ENCODE results near the gene EHD4. TPM values are rescaled to one million over a fixed set of nuclear protein-coding genes. Genes with fewer than 3 reads are reported as not detected.

Gene EHD4
- 27.3 TPM for total RNA-seq

DNA sequence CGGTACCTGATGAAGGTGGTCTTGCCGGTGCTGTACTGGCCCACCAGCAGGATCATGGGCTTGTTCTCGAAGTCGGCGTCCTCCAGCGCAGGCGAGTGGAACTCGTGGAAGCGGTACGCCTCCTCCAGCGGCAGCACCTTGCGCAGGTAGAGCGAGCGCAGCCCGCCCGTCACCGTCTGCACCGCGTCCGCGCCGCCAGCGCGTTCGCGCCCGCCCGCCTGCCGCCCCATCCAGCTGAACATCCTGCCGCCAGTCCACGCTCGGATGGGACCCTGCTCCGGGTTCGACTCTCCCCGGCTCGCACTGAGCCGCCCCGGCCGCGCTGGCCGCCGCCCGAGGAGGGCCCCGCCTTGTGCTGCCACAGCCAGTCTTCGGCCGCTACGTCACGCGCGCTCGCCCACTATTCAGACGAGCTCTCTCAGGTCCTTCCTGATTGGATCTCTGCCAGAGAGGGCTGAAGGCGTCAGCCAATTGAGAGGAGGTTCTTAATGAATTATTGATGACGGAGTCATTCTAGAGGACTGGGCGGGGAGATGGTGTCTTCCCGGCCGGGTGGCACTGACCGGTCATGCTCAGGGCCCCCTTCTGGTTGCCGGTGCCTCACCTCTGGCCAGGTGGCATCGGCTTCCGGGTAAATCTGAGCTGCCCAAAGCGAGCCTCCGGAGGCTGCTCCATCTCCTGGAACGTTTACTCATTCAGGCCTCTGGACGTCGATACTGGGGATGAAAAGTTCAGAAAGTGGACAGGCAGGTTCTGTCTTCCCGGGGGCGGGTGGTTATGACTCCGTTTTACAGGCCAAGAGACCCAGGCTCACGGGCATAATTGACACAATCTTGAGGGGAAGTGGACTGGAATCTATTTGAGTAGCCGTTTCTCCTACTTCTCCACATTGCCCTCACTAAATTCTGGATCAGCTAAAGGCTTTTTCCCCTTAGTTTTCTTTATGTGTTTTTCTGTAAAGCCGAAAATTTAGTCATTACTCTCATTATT is at the start of gene EHD4:
EHD4 (minus strand) TSS at position 305 of the 990 bp plus-strand sequence; CDS start at position 242, 63 bp downstream.
- ATAC-seq (peak; percentile 97), DNase-seq (ENCODE audit: low spot score) (peak; percentile 97)
- intact Hi-C loops (cut with DNase I) = no loop called here

DNA sequence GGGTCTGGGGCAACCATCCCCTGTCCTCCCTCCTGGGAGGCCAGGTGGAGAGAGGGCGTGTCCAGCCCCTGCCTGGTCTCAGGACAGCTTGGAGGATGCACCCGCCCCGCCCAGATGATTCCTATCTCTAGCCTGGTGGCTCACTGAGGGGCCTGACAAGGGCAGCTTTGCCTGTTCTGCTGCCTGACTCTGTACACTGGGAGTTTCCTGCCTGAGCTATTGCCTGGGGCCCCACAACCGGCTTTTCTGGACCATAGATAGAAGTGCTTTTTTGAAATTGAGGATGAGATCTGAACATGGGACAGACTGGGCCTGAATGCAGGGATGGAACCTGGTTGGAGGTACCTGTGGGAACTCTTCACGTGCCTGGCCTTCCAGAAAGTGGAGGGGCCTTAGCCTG is 49.2 kb upstream of the EHD4 start:
- intact Hi-C loops (cut with DNase I) = no loop called here
- ATAC-seq (no peak), DNase-seq (ENCODE audit: low spot score) (no peak)

DNA sequence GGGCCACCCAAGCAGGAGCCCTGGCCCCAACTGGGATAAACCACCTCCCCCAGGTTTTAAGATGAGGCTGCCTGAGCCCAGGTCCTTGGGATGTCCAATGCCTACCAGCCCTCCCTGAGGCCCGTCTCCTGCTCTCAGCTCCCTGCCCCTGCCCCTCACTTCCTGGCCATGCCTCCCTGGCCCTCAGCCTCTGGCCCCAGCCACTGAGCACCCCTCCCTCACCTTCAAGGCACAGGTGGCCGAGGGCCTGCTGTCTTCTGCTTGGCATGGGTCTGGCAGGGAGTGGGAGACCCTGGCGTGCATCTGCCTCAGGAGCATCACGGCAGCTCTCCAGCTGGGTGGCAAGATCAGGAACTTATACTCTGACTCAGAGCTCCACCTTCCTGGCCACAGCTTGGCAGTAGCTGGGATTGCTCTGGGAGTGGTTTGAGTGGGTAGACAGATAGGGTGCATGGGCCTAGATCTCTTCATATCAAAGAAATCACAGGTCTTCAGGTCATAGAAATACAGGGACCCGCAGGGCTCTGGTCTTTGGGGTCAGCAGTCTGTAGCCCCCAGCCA is 48.4 kb upstream of the EHD4 start, which contains the start of gene PLA2G4E:
PLA2G4E (minus strand) TSS at position 330 of the 561 bp plus-strand sequence; CDS start at position 318, 12 bp downstream.
- no peak for ATAC-seq

DNA sequence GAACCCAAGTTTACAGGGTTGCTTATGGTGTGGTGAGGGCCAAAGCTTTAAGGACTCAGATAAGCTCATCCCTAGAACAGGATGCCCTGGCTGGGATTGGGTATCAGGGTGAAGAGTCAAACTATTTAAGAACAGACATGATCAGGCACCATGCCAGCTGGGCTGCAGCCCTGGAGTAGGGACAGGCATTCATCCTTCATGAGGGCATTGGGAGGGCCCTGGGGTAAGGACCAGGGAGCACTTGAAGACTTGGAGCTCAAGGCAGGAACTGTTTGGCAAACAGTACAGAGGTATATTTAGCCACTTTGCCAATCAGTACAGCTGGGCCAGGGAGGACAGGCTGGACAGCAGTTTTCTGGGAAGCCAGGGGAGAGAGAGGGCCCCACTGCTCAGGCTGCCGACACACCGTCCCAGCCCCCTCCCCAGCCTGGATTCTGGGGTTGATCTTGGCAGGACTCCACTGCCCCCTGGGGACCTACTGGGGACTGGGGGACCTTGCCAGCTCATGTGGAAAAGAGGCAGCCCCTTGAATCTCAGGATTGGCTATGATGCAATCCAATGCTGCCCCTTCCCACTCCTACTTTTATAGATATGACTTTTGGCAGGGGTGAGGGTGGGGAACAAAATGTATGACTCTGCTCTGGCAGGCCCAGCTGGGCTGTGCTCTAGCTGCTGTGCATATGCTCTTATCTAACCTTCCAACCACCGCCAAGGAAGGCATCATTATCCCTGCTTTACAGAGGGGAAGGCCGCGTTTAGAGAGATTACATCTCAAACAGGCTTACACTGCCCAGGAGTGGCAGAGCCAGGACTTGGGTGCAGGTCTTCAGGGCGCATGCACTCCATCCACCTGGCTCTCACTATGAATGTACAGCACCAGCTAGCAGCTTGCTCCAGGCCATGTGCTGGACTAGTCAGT is 46.2 kb upstream of the EHD4 start:
- ATAC-seq = peak; percentile 45
- intact Hi-C loops (cut with DNase I) = loop anchor here (5.0 kb wide), 1 partner anchor 434 kb away; no protein-coding TSS in a partner anchor
- DNase-seq (ENCODE audit: low spot score) = no peak

More for the DNA sequence above, 48.4 kb upstream of the EHD4 start, which contains the start of gene PLA2G4E:
- DNase-seq (ENCODE audit: low spot score) = no peak
- intact Hi-C loops (cut with DNase I) = no loop called here

DNA sequence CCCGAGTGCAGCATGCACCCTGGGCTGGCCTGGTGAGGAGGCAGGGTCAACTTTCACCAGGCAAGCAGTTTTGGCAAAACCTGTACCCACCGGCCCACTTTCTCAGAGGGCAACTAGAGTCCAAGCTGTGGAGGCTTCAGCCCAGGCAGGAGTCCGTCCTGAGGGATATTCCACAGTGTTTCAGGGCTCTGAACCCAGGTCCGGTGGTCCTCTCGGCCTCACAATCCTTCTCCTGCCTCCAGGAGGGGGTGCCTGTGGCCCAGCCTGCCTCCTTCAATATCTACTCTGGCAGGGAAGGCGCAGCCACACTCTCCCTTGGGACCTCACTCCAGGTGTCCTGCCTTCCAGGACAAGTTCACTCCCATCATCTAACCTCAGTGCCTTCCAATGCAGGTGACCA is 44.6 kb upstream of the EHD4 start:
- intact Hi-C loops (cut with DNase I) = loop anchor here (5.0 kb wide), 1 partner anchor 435 kb away; no protein-coding TSS in a partner anchor
- ATAC-seq (no peak), DNase-seq (ENCODE audit: low spot score) (no peak)

DNA sequence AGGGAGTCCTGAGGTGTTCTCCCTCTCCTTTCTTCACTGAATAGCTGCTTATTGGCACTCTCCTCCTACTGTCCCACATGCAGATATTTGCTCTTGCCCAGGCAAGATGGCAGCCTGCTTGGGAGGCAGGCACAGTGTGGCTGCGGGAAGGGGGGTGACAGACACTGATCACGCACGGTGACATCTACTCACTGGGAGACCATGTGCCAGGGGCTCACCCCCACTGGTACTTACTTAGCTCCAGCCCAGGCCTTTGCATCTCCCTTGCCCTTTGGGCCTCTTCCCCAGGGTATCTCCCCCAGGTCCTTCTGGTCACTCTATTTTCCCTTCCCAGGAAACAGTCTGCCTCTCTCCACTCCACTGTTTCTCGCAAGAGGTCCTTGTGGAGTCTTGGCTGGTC is 42.0 kb upstream of the EHD4 start:
- DNase-seq (ENCODE audit: low spot score) = no peak
- no peak for ATAC-seq
- intact Hi-C loops (cut with DNase I) = no loop called here

DNA sequence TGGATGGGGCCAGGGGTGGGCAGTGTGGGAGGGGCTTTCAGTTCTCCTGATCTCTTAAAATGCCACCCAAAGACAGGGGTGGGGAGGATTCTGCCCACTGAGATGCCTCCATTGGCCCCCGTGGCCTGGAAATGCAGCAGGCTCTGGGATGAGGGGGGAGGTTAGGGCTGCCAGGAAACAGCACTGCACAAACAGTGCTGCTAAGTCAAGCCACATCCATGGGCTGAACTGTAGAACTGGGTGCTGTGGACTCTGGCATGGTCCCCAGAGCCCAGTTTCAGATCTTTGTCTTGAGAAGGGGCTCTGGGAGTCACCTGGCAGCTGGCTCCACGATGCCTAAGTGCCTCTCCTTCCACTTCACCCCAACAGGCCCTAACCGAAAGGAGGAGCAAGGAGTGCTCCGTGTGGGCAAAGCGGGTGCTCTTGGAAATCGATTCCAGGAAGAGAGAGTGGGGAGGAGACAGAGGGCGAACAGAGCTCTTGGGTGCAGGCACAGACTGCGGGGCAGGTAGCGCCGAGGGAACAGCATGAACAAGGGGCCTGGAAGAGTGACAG is 40.6 kb upstream of the EHD4 start:
- DNase-seq (ENCODE audit: low spot score) (no peak), ATAC-seq (no peak)
- intact Hi-C loops (cut with DNase I) = no loop called here

DNA sequence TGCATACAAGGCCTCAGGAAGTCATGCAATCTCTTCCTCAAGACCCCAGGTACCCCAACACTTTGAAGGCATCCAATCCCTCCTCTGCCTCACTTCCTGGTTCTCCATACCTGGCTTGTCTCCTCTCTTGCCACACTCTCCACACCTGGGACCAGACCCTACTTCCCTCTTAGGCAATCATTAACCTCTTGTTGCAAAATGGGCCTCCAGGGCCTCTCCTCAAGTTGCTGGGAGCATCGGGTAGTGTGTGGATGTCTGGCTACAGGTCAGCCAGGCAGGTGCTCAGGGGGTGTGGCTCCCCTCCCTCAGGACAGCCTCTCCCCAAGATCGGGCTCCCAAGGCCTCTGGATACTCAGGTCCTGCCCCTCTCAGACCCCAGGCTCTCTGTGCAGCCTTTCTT is 39.9 kb upstream of the EHD4 start:
- ATAC-seq (no peak), DNase-seq (ENCODE audit: low spot score) (no peak)
- intact Hi-C loops (cut with DNase I) = no loop called here

DNA sequence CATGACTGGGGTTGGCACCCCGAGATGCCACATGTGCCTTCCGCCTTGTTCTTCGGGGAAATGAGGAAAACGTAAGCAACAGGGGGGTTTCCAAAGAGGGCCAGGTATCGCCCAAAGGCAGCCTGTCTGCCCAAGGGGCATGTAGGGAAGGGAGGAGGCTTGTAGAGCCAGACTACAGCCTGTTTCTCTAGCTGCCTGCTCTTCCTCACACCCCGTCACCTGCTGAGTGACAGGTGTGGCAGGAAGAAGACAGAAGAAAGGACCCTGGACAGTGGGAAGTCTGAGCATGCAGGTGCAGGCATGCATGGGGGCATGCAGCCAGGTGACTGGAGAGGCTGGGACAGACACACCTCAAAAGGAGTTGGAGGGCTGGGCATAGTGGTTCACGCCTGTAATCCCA is 38.7 kb upstream of the EHD4 start:
- DNase-seq (ENCODE audit: low spot score) (no peak), ATAC-seq (no peak)
- intact Hi-C loops (cut with DNase I) = no loop called here

DNA sequence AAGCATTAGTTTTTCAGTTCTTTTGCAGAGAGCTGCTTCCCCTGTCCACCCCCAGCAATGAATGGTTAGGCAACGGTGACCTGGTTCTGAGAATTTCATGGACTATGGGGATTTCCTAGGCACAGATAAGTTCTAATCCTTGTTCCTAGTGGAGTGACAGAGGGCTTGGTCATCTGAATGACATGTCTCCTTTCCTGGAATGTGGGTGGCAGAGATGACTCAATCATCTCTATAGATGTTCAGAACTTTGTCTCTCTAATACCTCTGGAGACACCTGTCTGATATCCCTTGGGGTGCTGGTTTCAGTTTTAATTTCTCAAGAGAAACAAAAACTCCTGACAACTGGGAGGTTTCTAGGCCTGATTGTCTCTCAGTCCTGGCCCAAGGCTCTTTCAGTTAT is 38.1 kb upstream of the EHD4 start:
- intact Hi-C loops (cut with DNase I) = no loop called here

DNA sequence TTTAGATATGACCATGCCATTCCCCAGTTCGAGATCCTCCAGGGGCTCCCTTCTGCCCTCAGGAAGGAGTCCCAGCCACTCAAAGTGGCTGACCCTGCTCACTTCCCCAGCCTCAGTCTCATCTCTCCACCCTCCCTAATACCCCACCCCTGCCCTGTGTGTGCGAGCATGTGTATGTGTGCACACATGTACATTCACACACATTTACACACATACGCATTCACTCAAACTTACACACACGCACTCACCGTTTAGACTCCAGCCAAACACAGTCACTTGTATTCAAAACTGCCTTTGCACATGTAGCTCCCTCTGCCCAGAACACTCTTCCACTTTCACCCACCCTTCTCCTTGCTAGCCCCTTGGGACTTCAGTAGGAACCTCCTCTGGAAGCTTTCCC is 37.1 kb upstream of the EHD4 start:
- DNase-seq (ENCODE audit: low spot score) = no peak
- intact Hi-C loops (cut with DNase I) = no loop called here
- ATAC-seq = no peak

More for the DNA sequence above, 38.1 kb upstream of the EHD4 start:
- ATAC-seq (no peak), DNase-seq (ENCODE audit: low spot score) (no peak)

DNA sequence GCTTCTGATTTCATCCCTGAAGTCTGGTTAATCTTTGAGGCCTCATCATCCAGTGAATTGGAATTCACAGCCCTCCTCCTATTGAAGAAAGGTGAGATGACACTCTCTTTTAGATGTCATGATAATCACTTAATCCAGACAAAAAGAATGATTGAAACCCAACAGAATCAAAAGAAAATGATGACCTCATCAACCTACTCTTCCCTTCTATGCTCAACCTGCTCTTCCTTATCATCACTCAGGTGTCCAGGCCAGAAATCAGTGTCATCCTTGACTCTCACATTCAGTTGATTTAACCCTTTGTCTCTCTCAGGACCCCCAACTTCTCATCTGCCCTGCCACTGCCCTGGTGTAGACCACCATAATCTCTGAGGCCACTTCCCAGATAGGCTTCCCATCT is 36.7 kb upstream of the EHD4 start:
- DNase-seq (ENCODE audit: low spot score) = no peak
- intact Hi-C loops (cut with DNase I) = no loop called here
- ATAC-seq = no peak

DNA sequence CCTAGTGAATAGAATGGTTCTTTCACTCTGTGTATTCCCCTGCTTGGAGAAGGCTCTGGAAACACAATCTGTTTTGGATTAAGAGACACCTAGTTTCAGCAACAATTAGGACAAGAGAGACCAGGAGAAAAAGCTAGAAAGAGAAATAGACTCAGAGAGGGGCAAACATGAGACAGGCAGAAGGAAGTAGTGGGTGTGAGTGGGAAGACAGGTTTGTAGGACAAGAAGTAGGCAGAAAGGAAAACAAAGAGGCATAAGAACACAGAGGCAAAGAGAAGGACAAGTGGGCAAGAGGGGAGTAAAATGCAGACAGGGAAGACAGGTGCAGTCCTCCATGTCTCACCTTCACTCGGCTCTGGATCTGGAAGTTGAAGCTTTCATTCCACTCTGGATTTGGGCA is 35.0 kb upstream of the EHD4 start:
- no peak for ATAC-seq
- no peak for DNase-seq (ENCODE audit: low spot score)
- intact Hi-C loops (cut with DNase I) = no loop called here

DNA sequence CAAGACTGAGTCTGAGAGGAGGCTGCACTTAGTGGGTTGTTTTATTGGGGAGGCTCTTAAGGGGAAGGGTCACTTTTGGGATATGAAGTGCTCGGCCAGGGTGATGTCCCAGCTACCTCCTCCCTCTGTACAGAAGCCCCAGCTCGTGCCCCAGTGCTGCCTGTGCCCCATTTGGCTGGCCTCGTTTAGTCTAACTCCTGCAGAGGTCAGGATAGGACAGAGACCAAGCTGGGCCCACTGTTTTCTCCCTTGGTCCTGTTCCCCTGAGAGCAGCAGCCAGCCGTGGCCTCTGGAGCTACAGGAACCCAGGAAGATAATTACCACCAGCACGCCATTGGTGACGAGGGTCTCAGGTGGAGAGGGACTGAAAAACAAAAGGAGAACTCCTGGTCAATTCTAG is 30.0 kb upstream of the EHD4 start:
- DNase-seq (ENCODE audit: low spot score) (no peak), ATAC-seq (no peak)
- intact Hi-C loops (cut with DNase I) = no loop called here

DNA sequence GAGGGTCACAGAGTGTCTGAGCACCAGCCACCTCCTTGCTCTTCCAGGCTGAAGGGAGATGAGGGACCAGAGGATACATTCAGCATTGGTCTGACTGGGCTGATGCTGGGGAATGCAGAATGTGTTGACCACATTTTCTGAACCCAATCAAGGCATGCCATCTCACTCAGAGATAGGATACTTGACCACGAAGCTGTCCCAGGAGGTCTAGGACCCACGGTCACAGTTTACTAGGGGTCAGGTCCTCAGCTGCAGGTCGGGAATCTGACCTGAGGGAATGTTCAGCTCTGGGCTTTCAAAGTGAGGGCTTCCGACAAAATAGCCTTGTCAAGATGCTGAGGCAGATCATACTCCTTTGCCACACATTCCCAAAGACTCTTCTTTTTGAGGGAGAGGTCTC is 28.9 kb upstream of the EHD4 start:
- ATAC-seq (no peak), DNase-seq (ENCODE audit: low spot score) (no peak)
- intact Hi-C loops (cut with DNase I) = no loop called here

DNA sequence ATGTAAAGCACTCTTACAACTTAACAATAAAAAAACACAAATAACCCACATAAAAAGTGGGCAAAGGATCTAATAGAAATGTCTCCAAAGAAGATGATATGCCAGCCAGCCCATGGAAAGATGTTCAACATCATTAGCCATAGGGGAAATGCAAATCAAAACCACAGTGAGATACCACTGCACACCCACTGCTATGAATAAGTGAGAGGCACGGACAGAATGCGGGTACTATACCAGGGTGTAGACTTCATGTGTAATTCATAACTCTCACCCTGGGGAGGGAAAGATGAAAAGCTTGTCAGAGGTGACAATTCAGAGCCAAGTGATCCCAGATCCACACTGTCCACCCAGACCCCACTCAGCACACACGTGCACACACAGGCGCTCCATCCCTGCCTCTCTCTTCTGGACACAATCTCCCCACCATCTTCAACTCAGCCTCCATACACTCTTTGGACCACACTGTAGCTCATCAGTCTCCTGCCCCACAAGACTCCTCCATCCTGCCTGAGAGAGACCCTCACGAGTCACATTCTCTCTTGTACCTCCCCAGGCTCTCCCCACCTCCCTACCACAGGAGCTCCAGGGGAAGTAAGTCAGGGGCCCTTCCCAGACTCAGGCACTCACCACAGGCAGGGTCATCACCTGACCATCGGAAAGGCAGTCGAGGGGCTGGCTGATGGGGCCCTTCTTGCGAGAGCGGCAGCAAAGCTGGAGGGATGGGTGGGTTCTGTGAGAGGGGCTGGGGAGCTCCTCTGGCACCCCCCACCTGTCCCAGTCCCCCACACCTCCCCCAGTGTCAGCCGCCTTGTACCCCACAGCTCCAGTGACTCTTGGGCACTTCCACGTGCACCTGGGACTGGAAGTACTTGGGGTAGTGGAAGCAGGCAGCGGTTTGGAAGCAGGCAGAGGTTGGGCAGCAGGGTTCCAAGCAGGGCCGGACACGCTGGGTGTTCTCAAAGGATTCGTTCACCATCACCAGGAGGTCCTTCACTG is 27.2 kb upstream of the EHD4 start:
- DNase-seq (ENCODE audit: low spot score) (no peak), ATAC-seq (peak; percentile 10)
- intact Hi-C loops (cut with DNase I) = no loop called here

DNA sequence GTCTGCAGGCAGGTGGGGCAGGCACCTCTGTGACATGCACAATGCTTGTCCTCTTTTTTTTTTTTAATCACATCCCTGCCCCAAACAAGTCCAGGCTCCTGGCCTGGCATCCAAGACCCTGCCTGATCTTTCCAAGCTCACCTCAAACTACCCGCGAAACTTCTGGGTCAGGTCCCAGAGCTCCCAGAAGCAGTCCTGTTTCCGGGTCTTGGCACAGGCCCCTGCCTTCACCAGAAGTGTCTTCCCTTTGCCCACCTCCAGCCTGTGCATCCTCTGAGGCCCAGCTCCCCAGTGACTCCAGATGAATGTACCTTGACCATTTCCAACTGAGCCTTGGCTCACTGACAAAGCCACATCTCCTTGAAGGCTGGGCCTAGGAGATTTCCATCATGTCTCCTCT is 25.5 kb upstream of the EHD4 start:
- intact Hi-C loops (cut with DNase I) = no loop called here
- ATAC-seq (no peak), DNase-seq (ENCODE audit: low spot score) (no peak)

Measured in sciatic nerve (tissue), 2 donors.